RPMI8226 (cell line): ENCODE measurements around the gene PACS2.

ENCODE experiments used
- DNase-seq: peaks from one replicate; pipeline ENCODE4 v3.0.0-alpha.2; 2015

PACS2 gene

DNA sequence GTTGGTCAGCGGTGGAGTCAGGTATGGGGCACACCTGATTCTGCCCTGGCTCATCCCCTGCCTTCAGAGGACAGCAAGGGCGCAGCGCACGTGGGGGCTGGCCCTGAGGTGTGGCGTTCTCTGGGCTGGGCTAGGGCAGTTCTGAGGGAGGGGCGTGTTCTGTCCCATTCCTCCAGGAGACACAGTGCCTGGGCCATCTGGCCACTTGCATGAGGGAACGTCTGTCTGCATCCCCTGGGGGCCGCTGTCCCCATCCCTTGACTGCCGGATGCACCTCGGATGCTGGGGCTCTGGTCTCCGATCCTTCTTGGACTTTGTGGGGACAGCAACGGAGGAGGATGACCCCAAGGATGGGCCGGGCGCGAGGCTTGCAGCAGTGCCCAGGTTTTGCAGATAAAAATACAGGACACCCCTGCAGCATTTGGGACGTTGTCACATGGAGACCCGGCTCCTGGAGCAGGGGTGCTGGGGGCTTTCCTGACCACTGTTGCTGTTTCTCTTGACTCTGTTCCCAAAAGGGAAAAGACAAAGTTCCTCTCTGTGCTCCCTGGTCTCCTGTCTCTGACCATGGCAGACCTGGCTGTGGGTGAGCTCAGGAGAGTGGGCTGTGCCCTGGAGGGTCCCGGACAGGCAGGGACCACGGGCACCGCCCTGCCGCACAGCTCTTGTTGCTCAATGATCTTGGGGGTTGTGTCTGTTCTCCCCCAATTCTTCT is 112.0 kb downstream of the PACS2 start:
- no peak for DNase-seq

DNA sequence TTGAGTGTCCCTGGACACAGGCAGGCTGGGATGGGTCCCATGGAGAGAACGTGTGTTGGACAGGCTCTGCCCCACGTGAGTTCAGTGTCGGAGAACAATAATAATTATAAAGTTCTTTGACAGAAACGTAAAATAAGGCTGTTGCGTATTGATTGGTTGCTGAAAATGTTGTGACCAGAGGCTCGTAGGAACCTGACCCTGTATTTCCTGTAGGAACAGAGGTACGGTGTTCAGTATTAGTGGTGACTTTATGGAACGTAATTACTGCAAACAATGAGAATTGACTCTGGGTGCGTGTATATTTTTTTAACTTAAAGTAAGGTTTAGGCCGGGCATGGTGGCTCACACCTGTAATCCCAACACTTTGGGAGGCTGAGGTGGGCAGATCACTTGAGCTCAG is 112.9 kb downstream of the PACS2 start:
- DNase-seq: no peak

DNA sequence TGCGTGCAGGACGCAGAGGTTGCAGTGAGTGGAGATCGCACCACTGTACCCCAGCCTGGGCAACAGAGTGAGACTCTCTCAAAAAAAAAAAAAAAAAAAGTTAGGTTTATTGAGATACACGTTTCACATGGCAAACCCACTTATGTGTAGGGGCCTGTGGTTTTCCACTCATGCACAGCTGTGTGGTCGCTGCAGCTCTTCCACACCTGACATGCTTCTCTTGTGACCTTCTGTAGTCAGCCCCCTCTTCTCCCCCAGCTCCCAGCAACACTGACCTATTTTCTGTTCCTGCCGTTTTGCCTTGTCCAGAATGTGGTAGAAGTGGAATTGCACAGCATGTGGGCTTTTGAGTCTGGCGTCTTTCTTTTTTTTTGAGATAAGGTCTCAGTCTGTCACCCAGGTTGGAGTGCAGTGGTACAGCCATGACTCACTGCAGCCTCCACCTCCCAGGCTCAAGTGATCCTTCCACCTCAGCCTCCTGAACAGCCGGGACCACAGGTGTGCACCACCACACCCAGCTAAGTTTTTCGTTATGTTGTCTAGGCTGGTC is 113.5 kb downstream of the PACS2 start:
- DNase-seq: no peak

DNA sequence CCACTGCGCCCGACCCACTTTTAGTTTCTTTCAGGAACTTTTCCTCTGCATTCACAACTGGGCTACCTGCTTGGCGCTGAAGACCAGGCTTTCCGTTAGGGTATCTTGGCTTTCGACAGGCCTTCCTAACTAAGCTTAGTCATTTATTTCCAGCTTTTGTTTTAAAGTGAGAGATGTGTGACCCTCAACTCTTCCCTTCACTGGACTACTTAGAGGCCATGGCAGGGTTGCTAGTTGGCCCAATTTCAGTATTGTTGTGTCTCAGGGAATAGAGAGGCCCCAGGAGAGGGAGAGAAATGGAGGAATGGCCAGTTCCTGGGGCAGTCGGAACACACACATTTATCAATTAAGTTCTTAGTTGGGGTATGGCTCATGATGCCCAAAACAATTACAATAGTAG is 115.5 kb downstream of the PACS2 start:
- no peak for DNase-seq

DNA sequence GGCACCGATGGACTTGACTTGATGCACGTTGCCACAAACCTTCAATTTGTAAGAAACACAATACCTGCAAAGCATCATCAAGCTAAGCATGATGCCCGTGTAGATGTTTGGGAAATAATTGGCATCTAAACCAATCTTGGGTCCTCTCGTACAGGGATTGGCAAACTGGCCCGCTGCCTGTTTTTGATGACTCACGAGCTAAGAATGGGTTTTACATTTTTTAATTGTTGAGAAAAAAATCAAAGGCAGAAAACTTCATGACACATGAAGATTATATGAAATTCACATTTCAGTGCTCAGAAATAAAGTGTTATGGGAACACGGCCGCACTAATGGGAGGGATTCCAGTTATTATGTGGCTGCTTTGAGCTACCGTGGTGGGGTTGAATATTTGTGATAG is 116.0 kb downstream of the PACS2 start:
- DNase-seq: no peak

DNA sequence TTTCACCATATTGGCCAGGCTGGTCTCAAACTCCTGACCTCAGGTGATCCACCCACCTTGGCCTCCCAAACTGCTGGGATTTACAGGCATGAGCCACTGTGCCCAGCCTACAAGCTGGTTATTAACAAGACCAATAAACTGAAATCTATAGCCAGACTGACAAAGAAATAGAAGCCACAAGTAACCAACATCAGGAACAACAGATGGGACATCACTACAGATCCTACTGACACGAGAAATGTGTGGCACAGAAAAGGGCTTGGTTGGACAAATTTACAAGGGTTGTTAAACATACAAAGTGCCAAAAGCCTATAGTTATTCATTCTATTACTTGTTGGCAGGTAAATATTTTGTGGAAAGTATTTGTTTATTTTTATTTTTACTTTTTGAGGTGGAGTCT is 116.7 kb downstream of the PACS2 start:
- DNase-seq: no peak

DNA sequence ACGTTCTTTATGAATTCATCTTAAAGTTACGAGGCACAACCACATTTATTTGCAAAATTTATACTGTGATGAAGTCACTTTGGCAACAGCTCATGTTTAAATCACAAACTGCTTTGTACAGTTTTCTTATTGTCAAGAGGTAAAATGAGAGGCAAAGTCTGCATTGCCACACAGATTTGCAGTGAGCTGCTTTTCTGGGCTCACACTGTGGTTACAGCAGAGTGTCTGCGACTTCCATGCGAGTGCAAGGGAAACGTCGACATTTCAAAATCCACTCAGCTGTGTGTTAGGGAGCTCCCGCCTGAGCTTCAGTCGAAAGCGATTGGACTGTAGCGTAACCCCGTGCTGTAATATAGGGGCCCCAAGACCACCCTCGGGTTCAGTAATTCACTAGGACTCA is 118.1 kb downstream of the PACS2 start:
- DNase-seq: no peak

DNA sequence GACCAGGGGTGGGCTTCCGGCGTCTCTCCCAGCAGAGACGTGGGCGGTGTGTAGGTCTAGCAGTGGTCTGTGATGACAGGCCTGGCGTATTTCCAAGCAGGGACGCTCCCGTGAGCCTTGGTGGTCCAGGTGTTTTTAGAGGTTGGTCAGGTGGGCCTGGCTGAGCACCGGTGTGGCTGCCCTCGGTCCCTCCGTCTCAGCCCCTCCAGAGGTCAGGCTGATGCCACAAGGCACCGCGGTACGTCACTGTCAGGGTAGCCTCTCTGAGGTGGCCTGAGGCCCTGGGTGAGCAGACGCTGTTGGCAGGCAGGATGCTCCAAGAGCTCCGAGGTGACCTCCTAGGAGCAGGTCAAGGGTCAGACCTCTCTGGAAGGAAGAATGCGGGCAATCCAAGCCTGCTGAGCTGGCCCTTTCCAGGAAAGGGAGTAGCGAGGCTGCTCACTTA is 118.6 kb downstream of the PACS2 start:
- DNase-seq: no peak

DNA sequence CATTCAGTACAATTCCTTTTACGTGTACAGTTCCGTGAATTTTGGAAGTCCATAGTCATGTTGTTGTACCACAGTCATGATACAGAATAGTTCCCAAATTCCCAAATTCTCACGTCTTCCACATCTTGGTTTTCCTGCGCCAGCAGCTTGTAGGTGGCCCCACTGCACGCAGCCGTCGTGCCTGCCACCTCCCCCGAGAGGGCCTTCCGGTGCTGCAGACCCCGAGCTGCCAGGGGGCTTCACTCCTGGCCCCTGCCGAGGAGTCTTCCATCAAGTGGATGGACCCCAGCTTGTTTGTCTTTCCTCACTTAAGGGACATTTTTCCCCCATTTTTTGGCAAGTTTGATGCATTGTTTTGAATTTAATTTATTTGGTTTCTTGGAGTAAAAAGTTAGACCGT is 121.9 kb downstream of the PACS2 start:
- DNase-seq: no peak

DNA sequence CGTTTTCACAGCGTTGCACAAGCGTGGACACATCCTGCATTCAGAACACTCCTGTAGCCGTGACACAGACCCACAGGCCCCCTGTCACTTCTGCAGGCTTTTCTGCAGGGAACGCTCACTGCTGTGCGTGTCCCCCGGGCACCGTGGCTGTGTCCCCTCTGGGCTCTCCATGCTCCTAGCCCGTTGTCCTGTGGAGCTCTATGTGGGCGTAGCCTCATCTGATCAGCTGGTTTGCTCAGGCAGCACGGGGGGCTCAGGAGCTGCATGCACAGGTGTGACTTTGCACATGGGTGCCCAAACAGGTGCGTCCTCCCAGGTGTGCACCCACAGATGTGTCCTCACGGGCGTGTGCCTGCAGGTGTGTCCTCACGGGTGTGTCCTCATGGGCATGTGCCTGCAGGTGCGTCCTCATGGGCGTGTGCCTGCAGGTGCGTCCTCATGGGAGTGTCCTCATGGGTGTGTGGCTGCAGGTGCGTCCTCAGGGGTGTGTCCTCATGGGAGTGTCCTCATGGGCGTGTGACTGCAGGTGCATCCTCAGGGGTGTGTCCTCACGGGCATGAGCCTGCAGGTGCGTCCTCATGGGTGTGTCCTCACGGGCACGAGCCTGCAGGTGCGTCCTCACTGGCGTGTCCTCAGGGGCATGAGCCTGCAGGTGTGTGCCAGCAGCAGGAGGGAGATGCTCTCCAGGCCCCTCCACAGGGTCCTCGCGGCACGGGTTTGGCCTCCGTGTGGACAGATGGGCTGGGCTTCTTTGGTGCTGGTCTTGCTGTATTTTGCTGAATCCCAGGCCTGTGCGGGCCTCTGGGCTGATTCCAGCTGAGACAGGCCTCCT is 122.6 kb downstream of the PACS2 start:
- DNase-seq: peak; percentile 11

DNA sequence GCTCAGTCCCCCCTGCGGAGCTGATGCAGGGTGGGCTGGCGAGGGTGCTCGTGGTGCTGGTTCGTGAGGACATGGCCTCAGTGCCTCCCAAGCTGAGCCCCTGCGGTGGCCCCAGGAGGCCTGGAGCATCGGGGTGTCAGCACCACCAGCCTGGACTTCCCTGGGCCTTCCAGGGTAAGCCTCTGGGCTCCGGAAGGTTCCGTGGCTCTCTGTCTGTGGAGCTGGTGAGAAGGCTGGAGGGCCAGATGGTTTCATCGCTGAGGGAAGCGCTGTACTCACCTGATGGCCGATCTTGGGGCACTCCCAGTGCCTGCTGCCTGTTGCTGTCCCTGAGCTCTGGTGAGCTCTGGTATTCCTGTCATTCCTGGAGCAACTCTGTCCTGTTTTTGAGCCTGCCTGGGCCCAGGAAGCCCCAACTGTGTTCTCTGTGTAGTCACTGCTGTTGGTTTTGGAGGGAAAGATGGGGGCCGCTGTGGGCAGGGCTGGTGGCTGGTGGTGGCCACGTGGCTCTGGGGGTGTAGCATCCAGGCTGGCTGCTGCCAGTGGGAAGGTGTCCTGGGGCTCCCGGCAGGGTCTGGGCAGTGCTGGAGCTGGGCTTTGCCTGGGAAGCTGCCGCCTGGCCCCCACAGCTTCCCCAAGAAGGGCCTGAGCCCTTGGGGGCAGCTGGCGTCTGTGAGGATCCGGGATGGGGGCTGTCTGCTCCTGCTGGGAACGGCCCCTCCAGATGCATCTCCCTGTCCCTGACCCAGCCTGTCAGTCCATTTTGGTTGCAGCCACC is 123.4 kb downstream of the PACS2 start:
- no peak for DNase-seq

DNA sequence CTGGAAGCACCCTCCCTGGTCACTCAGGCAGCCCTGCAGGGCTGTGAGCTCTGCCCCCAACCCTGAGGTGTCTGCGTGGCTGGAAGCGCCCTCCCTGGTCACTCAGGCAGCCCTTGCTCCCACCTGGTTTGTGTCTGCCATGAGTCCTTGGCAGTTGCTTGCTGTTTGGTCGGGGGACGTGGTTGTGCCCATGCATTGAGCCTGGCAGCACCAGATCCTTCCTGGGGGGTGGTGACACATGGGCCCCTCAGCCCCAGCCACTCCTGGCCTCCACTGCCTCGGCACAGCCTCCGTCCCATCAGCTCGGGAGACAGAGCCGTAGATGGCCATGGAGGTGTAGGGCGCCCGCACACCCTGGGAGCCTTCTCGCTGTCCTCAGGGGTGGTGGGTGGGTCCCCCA is 124.6 kb downstream of the PACS2 start:
- DNase-seq: no peak

DNA sequence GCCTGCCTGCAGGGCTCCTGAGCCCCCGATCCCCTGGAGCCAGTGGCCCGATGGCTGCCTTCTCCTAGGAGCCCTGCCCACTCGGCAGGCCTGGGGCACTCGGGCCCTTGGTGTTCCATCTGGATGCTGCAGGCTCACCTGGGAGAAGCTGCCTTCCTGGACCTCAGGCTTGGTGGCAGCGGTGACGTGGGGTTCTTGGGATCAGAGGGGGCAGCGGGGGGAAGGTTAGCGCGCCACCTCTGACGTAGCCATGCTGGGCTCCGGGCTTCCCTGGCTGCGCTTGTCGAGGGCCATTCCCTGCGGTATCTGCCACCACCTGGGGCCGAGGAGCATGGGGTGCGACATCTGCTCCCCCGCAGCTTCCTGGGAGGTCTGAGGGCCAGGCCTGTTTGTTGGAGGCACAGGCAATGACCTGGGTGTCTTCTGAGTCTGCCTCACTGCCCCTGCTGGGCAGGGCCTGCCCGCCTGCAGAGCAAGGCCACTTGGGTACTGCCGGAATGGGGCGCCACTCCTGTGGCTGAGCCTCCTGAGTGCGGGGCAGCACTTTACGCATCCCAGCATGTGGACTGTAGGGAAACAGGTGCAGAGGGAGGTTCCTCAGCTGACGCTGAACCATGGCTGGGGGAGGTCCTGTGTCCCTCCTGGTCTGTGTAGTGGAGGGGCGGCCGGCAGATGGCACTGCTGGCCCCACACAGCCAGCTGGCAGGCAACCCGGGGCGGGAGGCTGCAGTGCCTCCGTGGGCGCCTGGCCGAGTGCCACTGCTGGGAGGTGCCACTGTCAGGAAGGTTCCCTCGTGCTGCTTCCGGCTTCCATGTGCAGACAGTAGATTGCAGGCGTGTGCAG is 125.4 kb downstream of the PACS2 start:
- DNase-seq: no peak

DNA sequence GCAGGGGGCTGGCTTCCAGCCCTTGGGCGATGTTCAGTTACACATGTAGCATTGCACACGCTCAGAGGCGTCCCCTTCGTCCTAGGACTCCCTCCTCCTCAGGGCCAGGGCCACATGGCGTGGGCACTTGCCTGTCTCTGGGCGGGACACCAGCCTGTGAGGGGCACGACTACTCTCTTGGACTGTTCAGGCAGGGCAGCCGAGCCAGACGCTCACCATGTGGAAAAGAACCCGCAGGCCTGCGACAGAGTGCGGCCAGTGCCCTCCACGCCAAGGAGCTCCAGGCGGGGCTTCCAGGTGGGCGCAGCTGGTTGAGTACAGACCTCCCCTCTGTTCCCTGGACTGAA is 126.0 kb downstream of the PACS2 start:
- no peak for DNase-seq

DNA sequence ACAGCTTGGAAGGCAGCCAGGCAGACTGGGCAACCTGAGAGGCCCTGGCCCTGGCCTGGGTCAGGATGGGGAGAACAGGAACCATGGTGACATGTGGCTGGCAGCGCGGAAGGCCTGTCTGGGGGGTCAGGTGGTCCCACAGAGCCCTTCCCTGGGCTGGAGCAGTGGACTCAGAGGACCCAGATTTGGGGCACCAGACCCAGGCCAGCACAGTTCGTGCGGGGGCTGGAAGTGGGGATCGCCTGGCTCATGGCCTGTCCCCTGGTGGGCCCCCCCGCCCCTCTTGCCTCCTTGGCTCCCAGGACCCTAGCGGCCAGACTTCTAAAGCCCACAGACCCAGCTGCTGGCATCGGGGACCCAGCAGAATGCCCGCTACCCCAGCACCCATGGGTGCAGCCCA is 126.4 kb downstream of the PACS2 start:
- no peak for DNase-seq

DNA sequence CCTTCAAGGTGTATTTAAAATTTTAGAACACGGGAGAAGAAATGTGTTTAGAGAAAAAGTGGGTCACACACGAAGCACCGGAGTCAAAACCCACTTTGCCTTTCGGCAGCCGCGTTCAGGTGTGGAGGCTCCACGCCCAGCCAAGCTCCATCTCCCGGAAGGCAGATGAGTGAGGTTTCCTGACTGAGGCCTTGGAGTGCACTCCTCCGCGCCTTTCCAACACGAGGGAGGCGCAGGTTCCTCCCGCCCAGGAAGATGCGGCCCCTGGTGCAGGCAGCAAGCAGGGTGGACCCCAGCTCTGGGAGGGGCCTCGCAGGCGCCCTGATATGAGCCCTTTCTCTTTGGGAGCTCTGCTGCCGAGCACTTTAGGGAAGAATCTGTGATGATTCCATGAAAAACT is 127.6 kb downstream of the PACS2 start:
- DNase-seq: no peak

DNA sequence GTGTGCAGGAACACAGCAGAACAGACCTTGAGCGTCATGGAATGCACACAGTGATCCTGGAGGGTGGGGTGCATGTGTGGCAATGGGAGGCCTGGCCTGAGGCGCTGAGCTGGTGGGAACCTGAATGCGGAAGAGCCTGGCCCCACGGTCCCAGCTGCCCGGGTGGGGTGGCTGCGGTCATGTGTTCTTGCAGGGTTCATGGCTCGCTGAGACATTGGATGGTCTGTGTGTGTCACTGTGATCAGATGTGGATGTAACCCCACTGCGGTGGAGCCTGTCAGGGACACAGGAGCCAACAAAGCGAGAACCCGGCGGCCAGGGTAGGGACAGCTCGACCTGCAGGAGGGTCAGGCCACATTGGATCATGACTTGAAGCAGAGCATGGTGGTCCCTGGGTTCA is 128.3 kb downstream of the PACS2 start:
- DNase-seq: no peak

DNA sequence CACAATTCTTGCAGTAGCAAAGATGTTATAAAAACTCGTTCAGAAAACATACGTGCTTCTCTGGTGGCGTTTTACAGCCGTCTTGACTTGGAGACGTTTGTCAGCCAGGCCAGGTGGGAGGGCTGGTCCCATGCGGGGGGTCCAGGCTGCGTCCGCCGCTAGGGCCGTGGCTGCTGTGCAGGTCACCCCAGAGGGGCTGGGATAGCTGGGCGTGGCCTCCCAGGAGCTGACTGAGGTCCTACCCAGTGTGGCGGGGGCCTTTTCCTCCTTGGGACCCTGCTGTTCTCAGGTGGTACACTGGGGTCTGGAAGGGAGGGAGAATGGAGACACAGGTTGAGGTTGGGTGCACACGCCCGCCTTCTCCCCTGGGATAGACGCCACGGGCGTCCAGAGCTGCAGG is 130.3 kb downstream of the PACS2 start:
- no peak for DNase-seq

DNA sequence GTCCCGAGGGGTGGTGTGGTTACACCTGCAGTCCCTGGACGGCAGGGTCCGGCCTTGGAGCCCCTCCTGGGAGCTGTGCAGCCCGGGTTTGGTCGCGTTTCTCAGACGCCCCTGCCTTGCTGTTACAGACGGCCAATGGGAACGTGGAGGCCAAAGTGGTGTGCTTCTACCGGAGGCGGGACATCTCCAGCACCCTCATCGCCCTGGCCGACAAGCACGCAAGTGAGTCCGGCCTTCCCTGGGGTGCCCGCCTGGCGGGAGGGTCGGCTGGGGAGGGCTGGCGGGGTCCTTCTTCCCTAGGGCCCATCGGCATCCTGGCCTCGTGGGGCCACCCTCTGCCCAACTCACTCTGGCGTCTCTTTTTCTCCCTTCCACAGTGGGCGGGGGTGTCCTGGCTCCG is 130.7 kb downstream of the PACS2 start:
- no peak for DNase-seq

DNA sequence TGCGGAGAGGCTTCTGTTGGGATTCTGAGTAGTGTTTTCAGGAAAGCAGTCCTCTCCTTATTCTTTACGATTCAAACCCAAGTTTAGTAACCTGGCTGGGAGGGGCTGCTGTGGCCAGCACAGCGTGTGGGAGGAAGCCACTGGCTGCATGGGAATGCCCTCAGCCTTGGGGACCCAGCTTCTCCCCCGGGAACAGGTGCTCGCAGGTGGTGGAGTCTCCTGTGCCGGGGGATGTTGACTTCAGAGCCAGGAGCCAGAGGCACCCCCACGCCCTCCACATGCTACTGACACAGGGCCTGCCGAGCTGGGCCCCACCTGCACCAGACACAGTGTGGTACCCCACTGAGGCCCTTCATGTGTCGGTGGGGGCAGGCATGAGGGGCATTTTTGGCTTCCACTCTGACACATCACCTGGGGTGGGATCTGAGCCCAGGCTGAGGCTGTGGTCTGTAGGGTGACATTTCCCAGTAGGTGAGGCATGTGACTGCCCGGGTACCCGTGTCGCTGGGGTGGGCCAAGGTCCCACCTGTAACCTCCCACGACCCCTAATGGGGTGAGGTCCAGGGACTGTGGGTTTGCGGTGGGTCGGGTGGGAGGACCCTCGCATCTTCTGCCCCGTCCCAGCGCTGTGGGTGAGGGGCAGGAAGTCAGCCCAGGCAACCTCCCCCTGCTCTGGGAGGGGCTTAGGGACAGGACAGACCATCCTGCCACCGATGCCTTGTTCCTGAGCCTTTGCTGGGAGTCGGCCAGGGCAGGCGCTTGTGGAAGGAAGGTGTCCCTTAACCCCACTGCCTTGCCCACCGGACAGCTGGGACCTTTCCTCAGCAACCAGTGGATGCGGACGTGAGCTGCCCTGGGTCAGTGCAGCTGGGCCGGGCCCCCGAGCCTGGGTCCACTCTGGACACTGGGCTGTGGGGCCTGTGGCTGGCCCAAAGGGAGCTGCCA is 131.6 kb downstream of the PACS2 start:
- DNase-seq: no peak

DNA sequence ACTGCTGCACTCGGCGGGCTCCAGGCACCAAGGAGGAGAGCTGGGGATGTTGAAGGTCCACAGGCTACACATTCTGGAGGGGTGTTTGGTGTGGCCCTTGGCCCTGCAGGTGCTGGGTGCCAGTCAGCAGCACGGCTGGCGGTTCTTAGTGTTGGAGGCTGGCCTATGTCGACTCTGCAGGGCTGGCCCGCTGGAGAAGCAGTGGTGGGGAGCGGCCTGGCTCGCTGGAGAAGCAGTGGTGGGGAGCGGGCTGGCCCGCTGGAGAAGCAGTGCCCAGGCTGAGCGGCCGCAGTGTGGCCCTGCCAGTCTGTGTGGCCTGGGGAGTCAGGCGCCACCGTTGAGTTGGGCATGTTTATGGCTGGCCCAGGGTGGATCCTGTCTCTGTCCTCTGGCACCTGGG is 132.4 kb downstream of the PACS2 start:
- no peak for DNase-seq
